Fibroblast of upper back skin (primary cell): ENCODE measurements around the gene ETS1.

Source experiments
- DNase-seq: peaks from one replicate; pipeline ENCODE4 v3.0.0-alpha.2; 2013

ETS1 gene

GRCh38 chr11:128479144-128479543 lies 108.2 kb downstream of the ETS1 start:
- DNase-seq, result no peak

- no peak for DNase-seq
Observed at GRCh38 chr11:128478305-128478704, 109.1 kb downstream of the ETS1 start.

GRCh38 chr11:128477811-128478210 lies 109.5 kb downstream of the ETS1 start:
- no peak for DNase-seq

- DNase-seq, result no peak
Observed at GRCh38 chr11:128477278-128477677, 110.1 kb downstream of the ETS1 start.

- no peak for DNase-seq
Observed at GRCh38 chr11:128476729-128477128, 110.6 kb downstream of the ETS1 start.

- DNase-seq, result no peak
Observed at GRCh38 chr11:128476049-128476448, 111.3 kb downstream of the ETS1 start.

GRCh38 chr11:128474036-128474874 lies 113.1 kb downstream of the ETS1 start:
- DNase-seq, result no peak

- DNase-seq, result no peak
Observed at GRCh38 chr11:128473636-128474035, 113.7 kb downstream of the ETS1 start.

GRCh38 chr11:128472128-128473089 lies 114.9 kb downstream of the ETS1 start:
- no peak for DNase-seq

GRCh38 chr11:128471138-128471661 lies 116.2 kb downstream of the ETS1 start:
- no peak for DNase-seq

GRCh38 chr11:128470081-128470480 lies 117.3 kb downstream of the ETS1 start:
- no peak for DNase-seq

- no peak for DNase-seq
Observed at GRCh38 chr11:128469220-128469619, 118.1 kb downstream of the ETS1 start.

GRCh38 chr11:128468111-128468510 lies 119.2 kb downstream of the ETS1 start:
- DNase-seq, result no peak

GRCh38 chr11:128467610-128468041 lies 119.7 kb downstream of the ETS1 start:
- peak; percentile 97 for DNase-seq

GRCh38 chr11:128467041-128467440 lies 120.3 kb downstream of the ETS1 start:
- DNase-seq, result no peak

GRCh38 chr11:128465946-128466705 lies 121.2 kb downstream of the ETS1 start:
- no peak for DNase-seq

GRCh38 chr11:128465531-128465930 lies 121.8 kb downstream of the ETS1 start:
- DNase-seq, result no peak

- DNase-seq, result no peak
Observed at GRCh38 chr11:128464878-128465450, 122.4 kb downstream of the ETS1 start.

- no peak for DNase-seq
Observed at GRCh38 chr11:128463979-128464378, 123.4 kb downstream of the ETS1 start.

GRCh38 chr11:128463371-128463829 lies 124.0 kb downstream of the ETS1 start:
- peak; percentile 91 for DNase-seq

- no peak for DNase-seq
Observed at GRCh38 chr11:128462922-128463321, 124.4 kb downstream of the ETS1 start.

- no peak for DNase-seq
Observed at GRCh38 chr11:128462189-128462588, 125.2 kb downstream of the ETS1 start.
